WTC11 (cell line): ENCODE data around the gene IDUA. TPM values are rescaled to one million over a fixed set of nuclear protein-coding genes. Genes with fewer than 3 reads are reported as not detected.

Experiments used
- ATAC-seq: fragments of 200-7000 bp; cut with Tn5 transposase; 2 replicates; pipeline ENCODE4 v1.10.0; 2021; ENCODE audit warnings: mild to moderate bottlenecking, moderate library complexity
- CTCF ChIA-PET: fragments of 300-600 bp; sonication (Branson Sonifier 250); formaldehyde crosslinking; loops from one replicate; lab custom pipeline; 2021; ENCODE audit warnings: antibody characterized with exemption; lab: Charles Lee
- POLR2A ChIA-PET: fragments of 350-600 bp; sonication (Branson Sonifier 250); formaldehyde crosslinking; loops from one replicate; lab custom pipeline; 2021; ENCODE audit warnings: antibody characterized with exemption; lab: Charles Lee
- DNase-seq: peaks from one replicate; pipeline ENCODE4 v3.0.0; 2021; ENCODE audit warnings: low spot score
- H3K27ac Mint-ChIP-seq: 2 replicates; pipeline ENCODE4 v1.8.0; 2021; ENCODE audit warnings: mixed read lengths
- H3K27me3 Mint-ChIP-seq: 2 replicates; pipeline ENCODE4 v1.8.0; 2021; ENCODE audit warnings: low read depth, mild to moderate bottlenecking, moderate library complexity, mixed read lengths
- H3K36me3 Mint-ChIP-seq: 2 replicates; pipeline ENCODE4 v1.8.0; 2021; ENCODE audit warnings: mixed read lengths
- H3K4me1 Mint-ChIP-seq: 2 replicates; pipeline ENCODE4 v1.8.0; 2022; ENCODE audit warnings: mixed read lengths
- H3K4me3 Mint-ChIP-seq: 2 replicates; pipeline ENCODE4 v1.8.0; 2021; ENCODE audit warnings: mild to moderate bottlenecking, moderate library complexity, mixed read lengths
- H3K9me3 Mint-ChIP-seq: 2 replicates; pipeline ENCODE4 v1.8.0; 2021; ENCODE audit warnings: mixed read lengths
- ATF1 ChIP-seq: sonication (generic); formaldehyde crosslinking; IDR thresholded peaks from 2 replicates; pipeline ENCODE4 v1.8.1; 2023; ENCODE audit warnings: mild to moderate bottlenecking, moderate library complexity, missing genetic modification reagents
- ATF3 ChIP-seq: sonication (generic); formaldehyde crosslinking; conservative IDR thresholded peaks from 2 replicates; pipeline ENCODE4 v1.8.1; 2022; ENCODE audit warnings: mild to moderate bottlenecking, missing genetic modification reagents
- E2F5 ChIP-seq: sonication (generic); formaldehyde crosslinking; IDR thresholded peaks from 2 replicates; pipeline ENCODE4 v1.8.1; 2022; ENCODE audit warnings: mild to moderate bottlenecking, moderate library complexity, missing genetic modification reagents
- ESRRA ChIP-seq: sonication (generic); formaldehyde crosslinking; IDR thresholded peaks from 2 replicates; pipeline ENCODE4 v1.8.1; 2022; ENCODE audit warnings: mild to moderate bottlenecking, missing genetic modification reagents, borderline replicate concordance
- FOXJ3 ChIP-seq: sonication (generic); formaldehyde crosslinking; IDR thresholded peaks from 2 replicates; pipeline ENCODE4 v1.9.0; 2021; ENCODE audit warnings: missing genetic modification reagents, mild to moderate bottlenecking, borderline replicate concordance
- FOXK1 ChIP-seq: sonication (generic); formaldehyde crosslinking; IDR thresholded peaks from 2 replicates; pipeline ENCODE4 v1.8.0; 2022; ENCODE audit warnings: mild to moderate bottlenecking, moderate library complexity, missing genetic modification reagents
- FOXP1 ChIP-seq: sonication (generic); formaldehyde crosslinking; IDR thresholded peaks from 2 replicates; pipeline ENCODE4 v1.8.0; 2022; ENCODE audit warnings: missing genetic modification reagents, mild to moderate bottlenecking, moderate library complexity, borderline replicate concordance
- GRHL2 ChIP-seq: fragments of 250-450 bp; sonication (Bioruptor Pico); IDR thresholded peaks from 2 replicates; pipeline ENCODE4 v1.8.0; 2022; ENCODE audit warnings: mild to moderate bottlenecking, moderate library complexity; ENCODE audit not compliant: insufficient replicate concordance, severe bottlenecking
- HMGA2 ChIP-seq: fragments of 250-450 bp; sonication (Bioruptor Pico); IDR thresholded peaks from 2 replicates; pipeline ENCODE4 v1.4.0; 2021; ENCODE audit warnings: mild to moderate bottlenecking, moderate library complexity
- IRF2 ChIP-seq: sonication (generic); formaldehyde crosslinking; IDR thresholded peaks from 2 replicates; pipeline ENCODE4 v1.8.0; 2022; ENCODE audit warnings: low read depth, missing genetic modification reagents, borderline replicate concordance
- KAT7 ChIP-seq: sonication (generic); formaldehyde crosslinking; IDR thresholded peaks from 2 replicates; pipeline ENCODE4 v1.8.1; 2023; ENCODE audit warnings: missing genetic modification reagents, mild to moderate bottlenecking, borderline replicate concordance
- MXD4 ChIP-seq: fragments of 250-450 bp; sonication (Bioruptor Pico); IDR thresholded peaks from 2 replicates; pipeline ENCODE4 v1.8.0; 2021; ENCODE audit warnings: mild to moderate bottlenecking, moderate library complexity, borderline replicate concordance
- NFATC4 ChIP-seq: fragments of 250-450 bp; sonication (Bioruptor Pico); IDR thresholded peaks from 2 replicates; pipeline ENCODE4 v1.9.0; 2021; ENCODE audit warnings: mild to moderate bottlenecking
- NFE2L1 ChIP-seq: sonication (generic); formaldehyde crosslinking; IDR thresholded peaks from 2 replicates; pipeline ENCODE4 v1.8.1; 2023; ENCODE audit warnings: missing genetic modification reagents
- PRRX2 ChIP-seq: fragments of 250-450 bp; sonication (Bioruptor Pico); IDR thresholded peaks from 2 replicates; pipeline ENCODE4 v1.8.0; 2021; ENCODE audit warnings: mild to moderate bottlenecking
- SMAD3 ChIP-seq: sonication (generic); formaldehyde crosslinking; IDR thresholded peaks from 2 replicates; pipeline ENCODE4 v1.8.0; 2022; ENCODE audit warnings: missing genetic modification reagents, mild to moderate bottlenecking, borderline replicate concordance
- ZBTB21 ChIP-seq: sonication (generic); formaldehyde crosslinking; IDR thresholded peaks from 2 replicates; pipeline ENCODE4 v1.8.1; 2023; ENCODE audit warnings: mild to moderate bottlenecking, missing genetic modification reagents, borderline replicate concordance
- ZMAT4 ChIP-seq: fragments of 250-450 bp; sonication (Bioruptor Pico); IDR thresholded peaks from 2 replicates; pipeline ENCODE4 v1.9.0; 2021; ENCODE audit warnings: mild to moderate bottlenecking
- ZNF138 ChIP-seq: sonication (generic); formaldehyde crosslinking; conservative IDR thresholded peaks from 2 replicates; pipeline ENCODE4 v1.8.1; 2022; ENCODE audit warnings: mild to moderate bottlenecking, moderate library complexity, missing genetic modification reagents
- ZNF317 ChIP-seq: sonication (generic); formaldehyde crosslinking; IDR thresholded peaks from 2 replicates; pipeline ENCODE4 v1.8.1; 2023; ENCODE audit warnings: low read depth, mild to moderate bottlenecking, moderate library complexity, missing genetic modification reagents, borderline replicate concordance
- ZNF396 ChIP-seq: fragments of 250-450 bp; sonication (Bioruptor Pico); IDR thresholded peaks from 2 replicates; pipeline ENCODE4 v1.8.0; 2021; ENCODE audit warnings: mild to moderate bottlenecking, moderate library complexity, borderline replicate concordance
- ZNF423 ChIP-seq: fragments of 250-450 bp; sonication (Bioruptor Pico); IDR thresholded peaks from 2 replicates; pipeline ENCODE4 v2.1.2; 2022; ENCODE audit warnings: mild to moderate bottlenecking, moderate library complexity
- ZNF512 ChIP-seq: sonication (generic); formaldehyde crosslinking; IDR thresholded peaks from 2 replicates; pipeline ENCODE4 v1.8.1; 2022; ENCODE audit warnings: missing genetic modification reagents, borderline replicate concordance
- ZNF671 ChIP-seq: fragments of 250-450 bp; sonication (Bioruptor Pico); IDR thresholded peaks from 2 replicates; pipeline ENCODE4 v1.8.0; 2021; ENCODE audit warnings: mild to moderate bottlenecking
- total RNA-seq: library from RNA; stranded (reverse); gene quantifications from 3 replicates; pipeline ENCODE4 v1.2.3, GENCODE V29; 2021
- TF ChIP-seq, protein P1 (sequence below): sonication (generic); formaldehyde crosslinking; IDR thresholded peaks from 2 replicates; pipeline ENCODE4 v1.8.1; 2022; ENCODE audit warnings: low read depth, missing genetic modification reagents, borderline replicate concordance
- TF ChIP-seq, protein P2 (sequence below): sonication (generic); formaldehyde crosslinking; IDR thresholded peaks from 2 replicates; pipeline ENCODE4 v1.8.0; 2022; ENCODE audit warnings: mild to moderate bottlenecking, missing genetic modification reagents

The IDUA gene
- total RNA-seq, 1 experiment from 2014 or later, result 8.7 TPM

DNA sequence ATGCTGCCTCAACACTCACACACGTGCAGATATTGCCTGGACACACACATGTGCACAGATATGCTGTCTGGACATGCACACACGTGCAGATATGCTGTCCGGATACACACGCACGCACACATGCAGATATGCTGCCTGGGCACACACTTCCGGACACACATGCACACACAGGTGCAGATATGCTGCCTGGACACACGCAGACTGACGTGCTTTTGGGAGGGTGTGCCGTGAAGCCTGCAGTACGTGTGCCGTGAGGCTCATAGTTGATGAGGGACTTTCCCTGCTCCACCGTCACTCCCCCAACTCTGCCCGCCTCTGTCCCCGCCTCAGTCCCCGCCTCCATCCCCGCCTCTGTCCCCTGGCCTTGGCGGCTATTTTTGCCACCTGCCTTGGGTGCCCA lies 39.3 kb downstream of the IDUA start:
- TF ChIP-seq FOXP1 (CRISPR knock-in tag) (no peak), IRF2 (CRISPR knock-in tag) (no peak), E2F5 (CRISPR knock-in tag) (no peak), ZNF317 (CRISPR knock-in tag) (no peak), GRHL2 (no peak), ZNF138 (CRISPR knock-in tag) (no peak), ESRRA (CRISPR knock-in tag) (no peak), ZBTB21 (CRISPR knock-in tag) (no peak)
- TF ChIP-seq, protein P1, sequence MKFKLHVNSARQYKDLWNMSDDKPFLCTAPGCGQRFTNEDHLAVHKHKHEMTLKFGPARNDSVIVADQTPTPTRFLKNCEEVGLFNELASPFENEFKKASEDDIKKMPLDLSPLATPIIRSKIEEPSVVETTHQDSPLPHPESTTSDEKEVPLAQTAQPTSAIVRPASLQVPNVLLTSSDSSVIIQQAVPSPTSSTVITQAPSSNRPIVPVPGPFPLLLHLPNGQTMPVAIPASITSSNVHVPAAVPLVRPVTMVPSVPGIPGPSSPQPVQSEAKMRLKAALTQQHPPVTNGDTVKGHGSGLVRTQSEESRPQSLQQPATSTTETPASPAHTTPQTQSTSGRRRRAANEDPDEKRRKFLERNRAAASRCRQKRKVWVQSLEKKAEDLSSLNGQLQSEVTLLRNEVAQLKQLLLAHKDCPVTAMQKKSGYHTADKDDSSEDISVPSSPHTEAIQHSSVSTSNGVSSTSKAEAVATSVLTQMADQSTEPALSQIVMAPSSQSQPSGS (CRISPR knock-in tag), result no peak
- POLR2A ChIA-PET, result no interaction called here
- Mint-ChIP-seq H3K27me3 (no peaks in the 10 kb centered on the region), H3K27ac (no peak overlapping the region; the same call in 1 of the 2 replicates), H3K9me3 (no peaks in the 10 kb centered on the region), H3K4me1 (no peaks in the 10 kb centered on the region; the same call in 1 of the 2 replicates), H3K4me3 (no peak overlapping the region), H3K36me3 (peaks cover 12% of the 10 kb centered on the region)
- CTCF ChIA-PET, result no interaction called here
- ATAC-seq, result peak; percentile 41
- peak; percentile 53 for DNase-seq

DNA sequence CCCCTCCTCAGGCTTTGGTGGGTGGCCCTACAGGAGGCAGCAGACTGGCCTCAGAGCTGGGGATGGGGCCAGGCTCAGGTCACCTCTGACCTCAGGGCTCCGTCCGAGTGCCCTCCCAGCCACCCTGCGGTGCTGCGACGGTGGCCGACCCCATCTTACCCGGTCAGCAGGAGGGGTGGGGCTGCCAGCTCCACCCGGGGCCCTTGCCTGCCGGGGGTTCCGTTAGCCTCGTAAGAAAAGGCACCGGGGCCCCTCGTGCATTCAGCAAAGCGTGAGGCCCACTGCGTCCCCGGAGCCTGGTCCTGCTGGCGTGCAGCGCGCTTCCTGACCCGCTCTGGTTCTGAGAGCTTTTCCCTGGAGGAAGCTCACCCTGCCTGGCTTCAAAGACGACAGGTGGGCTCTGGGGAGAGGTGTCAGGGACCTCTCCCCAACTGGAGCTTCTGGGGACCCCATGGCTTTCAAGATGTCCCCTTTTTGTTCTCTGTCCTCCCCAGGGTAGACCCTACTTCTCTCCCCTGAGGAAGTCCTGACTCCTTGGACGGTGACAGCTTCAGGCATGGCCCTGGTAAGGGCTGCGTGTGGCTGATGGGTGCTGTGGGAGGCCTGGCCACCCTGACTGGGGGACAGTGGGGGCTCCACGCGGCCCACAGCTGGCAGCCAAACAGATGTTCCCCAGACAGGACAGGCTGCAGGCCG lies 40.5 kb downstream of the IDUA start:
- ATAC-seq, result no peak
- CTCF ChIA-PET, result interaction anchor here (1.3 kb wide), 1 partner anchor 23 kb away, joined by 3 read pairs; no protein-coding TSS in a partner anchor
- no peak overlapping the region for H3K4me3 Mint-ChIP-seq

GRCh38 chr4:1027915-1028238 lies 41.0 kb downstream of the IDUA start:
- no peak for DNase-seq
- Mint-ChIP-seq H3K36me3 (peaks cover 12% of the 10 kb centered on the region), H3K27ac (no peak overlapping the region), H3K4me3 (no peak overlapping the region)
- CTCF ChIA-PET, result interaction anchor here (1.3 kb wide), 1 partner anchor 23 kb away, joined by 3 read pairs; no protein-coding TSS in a partner anchor
- TF ChIP-seq ATF3 (CRISPR knock-in tag), result no peak
- no peak for TF ChIP-seq PRRX2 (CRISPR knock-in tag)
- TF ChIP-seq MXD4, result no peak
- no peak for TF ChIP-seq ZMAT4
- TF ChIP-seq FOXK1 (CRISPR knock-in tag), result no peak
- TF ChIP-seq ZNF671 (CRISPR knock-in tag), result no peak
- no peak for TF ChIP-seq HMGA2 (CRISPR knock-in tag)
- TF ChIP-seq KAT7, result no peak
- TF ChIP-seq ATF1 (CRISPR knock-in tag), result no peak
- TF ChIP-seq NFE2L1, result no peak
- no peak for TF ChIP-seq ZNF423 (CRISPR knock-in tag)
- TF ChIP-seq, protein P2, sequence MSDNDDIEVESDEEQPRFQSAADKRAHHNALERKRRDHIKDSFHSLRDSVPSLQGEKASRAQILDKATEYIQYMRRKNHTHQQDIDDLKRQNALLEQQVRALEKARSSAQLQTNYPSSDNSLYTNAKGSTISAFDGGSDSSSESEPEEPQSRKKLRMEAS (CRISPR knock-in tag), result no peak
- no peak for TF ChIP-seq ZNF317 (CRISPR knock-in tag)
- TF ChIP-seq, all 79 proteins: peak for 0
- Mint-ChIP-seq H3K9me3 (no peaks in the 10 kb centered on the region), H3K27me3 (no peaks in the 10 kb centered on the region), H3K4me1 (no peaks in the 10 kb centered on the region; the same call in 1 of the 2 replicates)
- ATAC-seq, result no peak
- POLR2A ChIA-PET, result no interaction called here

More for the DNA sequence above, 40.5 kb downstream of the IDUA start:
- no peaks in the 10 kb centered on the region for H3K27me3 Mint-ChIP-seq
- TF ChIP-seq SMAD3 (CRISPR knock-in tag), result no peak
- TF ChIP-seq ZNF138 (CRISPR knock-in tag), result no peak
- no peak for TF ChIP-seq ZNF396
- TF ChIP-seq NFATC4 (CRISPR knock-in tag), result no peak
- TF ChIP-seq ZNF512 (CRISPR knock-in tag), result no peak
- no peak for TF ChIP-seq FOXJ3 (CRISPR knock-in tag)
- TF ChIP-seq ATF1 (CRISPR knock-in tag), result no peak
- DNase-seq, result no peak
- peaks cover 12% of the 10 kb centered on the region for H3K36me3 Mint-ChIP-seq
- no peaks in the 10 kb centered on the region; the same call in 1 of the 2 replicates for H3K4me1 Mint-ChIP-seq
- H3K27ac Mint-ChIP-seq, result no peak overlapping the region
- POLR2A ChIA-PET, result interaction anchor here (0.6 kb wide), 1 partner anchor 588 kb away, joined by 3 read pairs; no protein-coding TSS in a partner anchor
- no peaks in the 10 kb centered on the region for H3K9me3 Mint-ChIP-seq
